HEK293 (cell line): Measurements from ENCODE around the gene SLC25A39.

Experiments used
- CTCF ChIA-PET: fragments of 350-600 bp; formaldehyde crosslinking; extraction: SDS; loops from one replicate; lab custom pipeline; 2021; ENCODE audit warnings: antibody characterized with exemption; lab: Yijun Ruan, JAX
- POLR2A ChIA-PET: fragments of 300-600 bp; formaldehyde crosslinking; extraction: SDS; loops from one replicate; lab custom pipeline; 2020; ENCODE audit warnings: antibody characterized with exemption, inconsistent platforms; lab: Yijun Ruan, JAX
- H3K27ac ChIP-seq: fragments of 200-500 bp; sonication (Bioruptor generic); 2 replicates; pipeline ENCODE4 v1.5.1; 2014; ENCODE audit warnings: low read depth, low read length, control low read depth, inconsistent platforms; ENCODE audit errors: extremely low read depth
- H3K36me3 ChIP-seq, 2 experiments: fragments of 200-500 bp in 1 of 2; sonication (Bioruptor generic) in 1 of 2; 1 replicate in 1 of 2; 2 replicates in 1 of 2; pipeline ENCODE4 v1.5.1; 2014 to 2017; ENCODE audit warnings: inconsistent platforms in 2 of 2, low read length in 2 of 2; ENCODE audit not compliant: control insufficient read depth in 2 of 2, insufficient read depth in 1 of 2
- H3K4me1 ChIP-seq: fragments of 200-500 bp; sonication (Bioruptor generic); 2 replicates; pipeline ENCODE4 v1.5.1; 2014; ENCODE audit warnings: mild to moderate bottlenecking, low read length, inconsistent platforms; ENCODE audit not compliant: control insufficient read depth, insufficient read depth
- H3K4me3 ChIP-seq: 2 replicates; pipeline ENCODE4 v1.5.1; 2011; ENCODE audit warnings: low read depth, mild to moderate bottlenecking, control low read depth, low read length, moderate library complexity
- H3K9me3 ChIP-seq: fragments of 200-500 bp; sonication (Bioruptor generic); 2 replicates; pipeline ENCODE4 v1.5.1; 2014; ENCODE audit warnings: low read depth, low read length, inconsistent platforms; ENCODE audit not compliant: control insufficient read depth, insufficient read depth
- AEBP2 ChIP-seq: fragments of 450-650 bp; formaldehyde crosslinking; IDR thresholded peaks from 2 replicates; pipeline ENCODE4 v1.5.1; 2016; ENCODE audit warnings: missing biosample characterization, missing genetic modification characterization, borderline replicate concordance
- GLIS1 ChIP-seq: fragments of 450-650 bp; formaldehyde crosslinking; IDR thresholded peaks from 2 replicates; pipeline ENCODE4 v1.5.1; 2016; ENCODE audit warnings: missing biosample characterization, missing genetic modification characterization
- KLF1 ChIP-seq: fragments of 450-650 bp; formaldehyde crosslinking; IDR thresholded peaks from 2 replicates; pipeline ENCODE4 v1.5.1; 2016; ENCODE audit warnings: missing biosample characterization, missing genetic modification characterization
- PRDM4 ChIP-seq: fragments of 450-650 bp; formaldehyde crosslinking; IDR thresholded peaks from 2 replicates; pipeline ENCODE4 v1.5.1; 2017; ENCODE audit warnings: missing biosample characterization, missing genetic modification characterization
- ZBTB17 ChIP-seq: fragments of 450-650 bp; formaldehyde crosslinking; IDR thresholded peaks from 2 replicates; pipeline ENCODE4 v1.5.1; 2016; ENCODE audit warnings: missing biosample characterization, missing genetic modification characterization
- ZBTB21 ChIP-seq: fragments of 450-650 bp; formaldehyde crosslinking; IDR thresholded peaks from 2 replicates; pipeline ENCODE4 v1.5.1; 2017; ENCODE audit warnings: missing biosample characterization, missing genetic modification characterization
- ZFP69B ChIP-seq: fragments of 450-650 bp; formaldehyde crosslinking; IDR thresholded peaks from 2 replicates; pipeline ENCODE4 v1.5.1; 2016; ENCODE audit warnings: missing biosample characterization, missing genetic modification characterization
- ZNF202 ChIP-seq: fragments of 450-650 bp; formaldehyde crosslinking; IDR thresholded peaks from 2 replicates; pipeline ENCODE4 v1.5.1; 2016; ENCODE audit warnings: missing biosample characterization, missing genetic modification characterization, borderline replicate concordance
- ZNF221 ChIP-seq: fragments of 450-650 bp; formaldehyde crosslinking; IDR thresholded peaks from 2 replicates; pipeline ENCODE4 v1.5.1; 2017; ENCODE audit warnings: missing biosample characterization, missing genetic modification characterization, borderline replicate concordance
- ZNF239 ChIP-seq: fragments of 450-650 bp; formaldehyde crosslinking; IDR thresholded peaks from 2 replicates; pipeline ENCODE4 v1.5.1; 2016; ENCODE audit warnings: missing biosample characterization, missing genetic modification characterization
- ZNF302 ChIP-seq: fragments of 450-650 bp; formaldehyde crosslinking; IDR thresholded peaks from 2 replicates; pipeline ENCODE4 v1.5.1; 2016; ENCODE audit warnings: missing biosample characterization, missing genetic modification characterization, low read depth
- ZNF366 ChIP-seq: fragments of 450-650 bp; formaldehyde crosslinking; conservative IDR thresholded peaks from 2 replicates; pipeline ENCODE4 v1.5.1; 2016; ENCODE audit warnings: missing biosample characterization, missing genetic modification characterization
- ZNF518A ChIP-seq: fragments of 450-650 bp; formaldehyde crosslinking; conservative IDR thresholded peaks from 2 replicates; pipeline ENCODE4 v1.5.1; 2016; ENCODE audit warnings: low read depth, missing biosample characterization, missing genetic modification characterization
- ZNF692 ChIP-seq: fragments of 450-650 bp; formaldehyde crosslinking; IDR thresholded peaks from 2 replicates; pipeline ENCODE4 v1.5.1; 2016; ENCODE audit warnings: missing biosample characterization, missing genetic modification characterization

Gene SLC25A39

GRCh38 chr17:44338702-44339101 lies 14.1 kb upstream of the SLC25A39 start (continued):
- TF ChIP-seq PRDM4 (tag by site-specific recombination) (no peak), ZNF302 (no peak), ZNF239 (no peak), GLIS1 (tag by site-specific recombination) (0 out of 2 replicates have a peak, but pooled peaks have one; percentile 5), KLF1 (tag by site-specific recombination) (no peak), ZFP69B (peak; percentile 89), ZBTB17 (tag by site-specific recombination) (0 out of 2 replicates have a peak, but pooled peaks have one; percentile 42), ZNF202 (tag by site-specific recombination) (no peak), ZNF221 (tag by site-specific recombination) (no peak)
- TF ChIP-seq, all 188 proteins: peak for 10

GRCh38 chr17:44335968-44336367 lies 11.3 kb upstream of the SLC25A39 start:
- Histone ChIP-seq H3K4me1 (peaks cover 3% of the 10 kb centered on the region), H3K27ac (no peak overlapping the region), H3K9me3 (no peaks in the 10 kb centered on the region), H3K36me3 (no peaks in the 10 kb centered on the region), H3K4me3 (no peak overlapping the region)
- ChIA-PET CTCF (interaction anchor here (0.6 to 1.9 kb wide), 6 partner anchors 10 to 126 kb away, joined by 3 to 9 read pairs (median 4); partner anchors contain the start of gene FAM171A2), POLR2A (interaction anchor here (0.7 to 2.8 kb wide), 2 partner anchors 9 to 167 kb away, joined by 3 to 11 read pairs; partner anchors contain the start of gene GRN)
- TF ChIP-seq AEBP2 (tag by site-specific recombination) (no peak), ZBTB21 (tag by site-specific recombination) (no peak), ZFP69B (no peak), ZNF518A (no peak), ZNF692 (tag by site-specific recombination) (no peak), ZNF366 (tag by site-specific recombination) (no peak)
